IMR-90 (cell line): ENCODE measurements around the gene YBEY. TPM values are rescaled to one million over a fixed set of nuclear protein-coding genes. Genes with fewer than 3 reads are reported as not detected.

Experiments used
- ATAC-seq: fragments of 200-7000 bp; cut with Tn5 transposase; 2 replicates; pipeline ENCODE4 v1.9.1; 2020; ENCODE audit warnings: low read depth, mild to moderate bottlenecking, moderate library complexity
- BruUV-seq: library from RNA; stranded (reverse); fragments of 400-500 nt; replicated peaks from 2 replicates; lab custom pipeline; 2021; lab: Mats Ljungman, UMichigan
- CTCF ChIA-PET: fragments of 300-600 bp; formaldehyde crosslinking; extraction: SDS; loops from one replicate; lab custom pipeline; 2021; ENCODE audit warnings: antibody characterized with exemption; lab: Yijun Ruan, JAX
- POLR2A ChIA-PET: fragments of 300-600 bp; sonication (Branson Sonifier 250); formaldehyde crosslinking; loops from one replicate; lab custom pipeline; 2022; ENCODE audit warnings: antibody characterized with exemption; ENCODE audit not compliant: unreplicated experiment; lab: Charles Lee
- DNase-seq: peaks from one replicate; pipeline ENCODE4 v3.0.0; 2013
- H2AFZ ChIP-seq: replicated peaks from 2 replicates; pipeline ENCODE3; 2013; ENCODE audit warnings: low read length, mild to moderate bottlenecking; ENCODE audit not compliant: poor library complexity
- H2AK5ac ChIP-seq: 2 replicates; pipeline ENCODE4 v1.6.1; 2013; ENCODE audit warnings: low read depth, low read length, inconsistent platforms
- H2AK9ac ChIP-seq: replicated peaks from 2 replicates; pipeline ENCODE3; 2013; ENCODE audit warnings: mild to moderate bottlenecking, low read depth, low read length, moderate library complexity; ENCODE audit not compliant: poor library complexity
- H2BK120ac ChIP-seq: 2 replicates; pipeline ENCODE4 v1.6.1; 2013; ENCODE audit warnings: low read depth, low read length, inconsistent platforms
- H2BK15ac ChIP-seq: 3 replicates; pipeline ENCODE4 v1.6.1; 2013; ENCODE audit warnings: low read depth, low read length, inconsistent platforms
- H2BK20ac ChIP-seq: 2 replicates; pipeline ENCODE4 v1.6.1; 2013; ENCODE audit warnings: low read depth, mild to moderate bottlenecking, inconsistent platforms, low read length, moderate library complexity
- H2BK5ac ChIP-seq: 2 replicates; pipeline ENCODE4 v1.6.1; 2013; ENCODE audit warnings: mild to moderate bottlenecking, low read depth, low read length, inconsistent platforms; ENCODE audit not compliant: poor library complexity, severe bottlenecking
- H3K14ac ChIP-seq: replicated peaks from 2 replicates; pipeline ENCODE4 v1.6.1; 2013; ENCODE audit warnings: low read depth, low read length, inconsistent platforms
- H3K18ac ChIP-seq: 2 replicates; pipeline ENCODE4 v1.6.1; 2013; ENCODE audit warnings: low read depth, low read length, control low read depth
- H3K23ac ChIP-seq: 2 replicates; pipeline ENCODE4 v1.6.1; 2013; ENCODE audit warnings: low read depth, low read length, inconsistent platforms
- H3K27ac ChIP-seq: 2 replicates; pipeline ENCODE4 v1.5.1; 2013; ENCODE audit warnings: mild to moderate bottlenecking, control low read depth, low read length; ENCODE audit not compliant: insufficient read depth
- H3K27me3 ChIP-seq: 2 replicates; pipeline ENCODE4 v1.6.1; 2013; ENCODE audit warnings: low read length; ENCODE audit not compliant: control insufficient read depth, insufficient read depth
- H3K36me3 ChIP-seq: 2 replicates; pipeline ENCODE4 v1.6.1; 2013; ENCODE audit warnings: low read length, mixed read lengths; ENCODE audit not compliant: control insufficient read depth, insufficient read depth
- H3K4ac ChIP-seq: 2 replicates; pipeline ENCODE4 v1.6.1; 2013; ENCODE audit warnings: low read depth, low read length, inconsistent platforms
- H3K4me1 ChIP-seq: 2 replicates; pipeline ENCODE4 v1.6.1; 2013; ENCODE audit warnings: low read length, mixed read lengths; ENCODE audit not compliant: control insufficient read depth, insufficient read depth
- H3K4me2 ChIP-seq: 2 replicates; pipeline ENCODE4 v1.6.1; 2013; ENCODE audit warnings: low read depth, mild to moderate bottlenecking, control low read depth, low read length, moderate library complexity
- H3K4me3 ChIP-seq: 2 replicates; pipeline ENCODE4 v1.5.1; 2013; ENCODE audit warnings: low read depth, mild to moderate bottlenecking, control low read depth, low read length, moderate library complexity; ENCODE audit not compliant: insufficient read depth
- H3K56ac ChIP-seq: 2 replicates; pipeline ENCODE4 v1.6.1; 2013; ENCODE audit warnings: low read length, inconsistent platforms; ENCODE audit not compliant: insufficient read depth; ENCODE audit errors: extremely low read depth
- H3K79me1 ChIP-seq, 2 experiments: 2 replicates each; pipeline ENCODE4 v1.6.1; 2013; ENCODE audit warnings: low read length in 2 of 2, inconsistent platforms in 1 of 2, low read depth in 1 of 2
- H3K9ac ChIP-seq: 2 replicates; pipeline ENCODE4 v1.6.1; 2013; ENCODE audit warnings: low read depth, low read length, control low read depth
- H3K9me1 ChIP-seq: 2 replicates; pipeline ENCODE4 v1.6.1; 2013; ENCODE audit warnings: low read length, inconsistent platforms; ENCODE audit not compliant: insufficient read depth
- H3K9me3 ChIP-seq: 2 replicates; pipeline ENCODE4 v1.6.1; 2013; ENCODE audit warnings: low read length; ENCODE audit not compliant: control insufficient read depth, insufficient read depth
- H4K20me1 ChIP-seq: 2 replicates; pipeline ENCODE4 v1.6.1; 2013; ENCODE audit warnings: low read length, inconsistent platforms; ENCODE audit not compliant: insufficient read depth
- H4K5ac ChIP-seq: 2 replicates; pipeline ENCODE4 v1.6.1; 2013; ENCODE audit warnings: mild to moderate bottlenecking, low read depth, low read length, control low read depth
- H4K8ac ChIP-seq, 2 experiments: 2 replicates each; pipeline ENCODE4 v1.6.1; 2013; ENCODE audit warnings: low read depth in 2 of 2, low read length in 2 of 2, control low read depth in 1 of 2, inconsistent platforms in 1 of 2
- H4K91ac ChIP-seq: 2 replicates; pipeline ENCODE4 v1.6.1; 2013; ENCODE audit warnings: low read depth, low read length, inconsistent platforms; ENCODE audit not compliant: insufficient read depth
- BHLHE40 ChIP-seq: fragments of 150-350 bp; IDR thresholded peaks from 2 replicates; pipeline ENCODE4 v1.6.1; 2016; ENCODE audit warnings: mild to moderate bottlenecking, low read depth, low read length
- CEBPB ChIP-seq: IDR thresholded peaks from 2 replicates; pipeline ENCODE4 v1.6.1; 2012; ENCODE audit warnings: low read depth, low read length, improper control_type of control experiment
- CHD1 ChIP-seq: IDR thresholded peaks from 2 replicates; pipeline ENCODE4 v1.6.1; 2012; ENCODE audit warnings: low read depth, low read length, improper control_type of control experiment
- CTCF ChIP-seq: conservative IDR thresholded peaks from 2 replicates; pipeline ENCODE4 v1.5.1; 2012; ENCODE audit warnings: mild to moderate bottlenecking, low read depth, low read length, improper control_type of control experiment
- ELK1 ChIP-seq: fragments of 150-350 bp; IDR thresholded peaks from 2 replicates; pipeline ENCODE4 v1.6.1; 2016; ENCODE audit warnings: low read depth, mild to moderate bottlenecking, low read length, moderate library complexity, borderline replicate concordance
- FOS ChIP-seq: fragments of 150-350 bp; IDR thresholded peaks from 2 replicates; pipeline ENCODE4 v1.6.1; 2016; ENCODE audit warnings: low read depth, low read length
- MAFK ChIP-seq: IDR thresholded peaks from 2 replicates; pipeline ENCODE4 v1.6.1; 2012; ENCODE audit warnings: low read depth, low read length, improper control_type of control experiment
- MAZ ChIP-seq: IDR thresholded peaks from 2 replicates; pipeline ENCODE4 v1.6.1; 2012; ENCODE audit warnings: low read depth, mild to moderate bottlenecking, low read length, improper control_type of control experiment, moderate library complexity, borderline replicate concordance
- MXI1 ChIP-seq: IDR thresholded peaks from 2 replicates; pipeline ENCODE4 v1.6.1; 2012; ENCODE audit warnings: low read depth, mild to moderate bottlenecking, low read length, moderate library complexity, borderline replicate concordance
- NFE2L2 ChIP-seq: fragments of 150-350 bp; IDR thresholded peaks from 2 replicates; pipeline ENCODE4 v1.6.1; 2016; ENCODE audit warnings: low read depth, mild to moderate bottlenecking, low read length
- POLR2A ChIP-seq: IDR thresholded peaks from 2 replicates; pipeline ENCODE4 v1.6.1; 2012; ENCODE audit warnings: mild to moderate bottlenecking, low read depth, low read length
- RAD21 ChIP-seq: IDR thresholded peaks from 2 replicates; pipeline ENCODE4 v1.6.1; 2012; ENCODE audit warnings: low read length, improper control_type of control experiment
- RCOR1 ChIP-seq: IDR thresholded peaks from 2 replicates; pipeline ENCODE4 v1.6.1; 2012; ENCODE audit warnings: mild to moderate bottlenecking, low read length, improper control_type of control experiment; ENCODE audit not compliant: insufficient replicate concordance
- RFX5 ChIP-seq: IDR thresholded peaks from 2 replicates; pipeline ENCODE4 v1.8.0; 2012; ENCODE audit warnings: low read depth, mild to moderate bottlenecking, low read length, moderate library complexity
- SMC3 ChIP-seq: fragments of 150-350 bp; IDR thresholded peaks from 2 replicates; pipeline ENCODE4 v1.6.1; 2016; ENCODE audit warnings: low read depth, mild to moderate bottlenecking, antibody characterized with exemption, low read length, moderate library complexity
- USF2 ChIP-seq: fragments of 150-350 bp; IDR thresholded peaks from 2 replicates; pipeline ENCODE4 v1.6.1; 2017; ENCODE audit warnings: mild to moderate bottlenecking, antibody characterized with exemption, low read length, low read depth
- WGBS, 2 experiments: methylation state at CpG; one replicate each; pipeline versions ENCODE4 v1.1.5 to v1.1.7; 2013; ENCODE audit warnings: missing lambda C conversion rate in 2 of 2; ENCODE audit not compliant: insufficient read length in 1 of 2; ENCODE audit errors: extremely low coverage in 2 of 2; 5-methylcytosine and 5-hydroxymethylcytosine counted together
- dilution Hi-C: fragments of 300-500 bp; cut with HindIII; formaldehyde crosslinking; loops from one replicate; pipeline ENCODE4 v1.14.3; 2018; ENCODE audit warnings: low sequenced_read_pairs; ENCODE audit not compliant: unreplicated experiment
- in situ Hi-C: fragments of 300-500 bp; cut with MboI; formaldehyde crosslinking; loops from 3 replicates; pipeline ENCODE4 v1.14.3; 2019; ENCODE audit warnings: low sequenced_read_pairs, inconsistent platforms, mixed read lengths
- intact Hi-C: fragments of 100-400 bp; cut with micrococcal nuclease; formaldehyde crosslinking; loops from 2 replicates; pipeline ENCODE4 v1.10.0; 2022
- polyA plus RNA-seq, 3 experiments: library from polyadenylated mRNA; depleted of rRNA; stranded (reverse); fragments of >200 nt; gene quantifications; 2 replicates each; pipeline ENCODE4 v1.2.3, GENCODE V29; 2012; ENCODE audit warnings: low replicate concordance in 1 of 3
- total RNA-seq: library from RNA; depleted of rRNA; stranded (reverse); fragments of >200 nt; gene quantifications from 2 replicates; pipeline ENCODE4 v1.2.3, GENCODE V29; 2012

YBEY gene
- total and polyA plus RNA-seq, 2 of the 4 experiments (the other 2 are of a cell fraction), result 5.9 to 26.2 TPM

- dilution Hi-C loops, result no loop called here
- no peak overlapping the region for H2AFZ ChIP-seq
These were observed 19.2 kb upstream of the YBEY start for GRCh38 chr21:46266946-46267345.

More at GRCh38 chr21:46266946-46267345, 19.2 kb upstream of the YBEY start:
- Histone ChIP-seq H2AK5ac (no peak overlapping the region), H2BK120ac (no peak overlapping the region), H4K20me1 (peaks cover 18% of the 10 kb centered on the region), H3K14ac (no peak overlapping the region), H4K91ac (no peak overlapping the region), H3K9me3 (no peaks in the 10 kb centered on the region), H3K36me3 (peaks cover 71% of the 10 kb centered on the region), H3K4me3 (no peak overlapping the region), H4K8ac (no peak overlapping the region), H2BK15ac (no peak overlapping the region), H3K4me2 (no peak overlapping the region), H3K79me1 (peaks cover 9 to 36% of the 10 kb centered on the region in 2 experiments), H2BK20ac (no peak overlapping the region), H3K4ac (no peak overlapping the region), H3K9me1 (no peaks in the 10 kb centered on the region), H2BK5ac (no peak overlapping the region), H2AK9ac (no peak overlapping the region), H3K4me1 (no peaks in the 10 kb centered on the region), H3K18ac (no peak overlapping the region), H3K23ac (no peak overlapping the region), H3K27ac (no peak overlapping the region), H3K56ac (no peak overlapping the region), H4K5ac (no peak overlapping the region), H3K27me3 (no peaks in the 10 kb centered on the region), H3K9ac (no peak overlapping the region)
- in situ Hi-C loops, result no loop called here
- DNase-seq (no peak), ATAC-seq (no peak)
- 93% methylated on average over 13 of the region's 19 CpGs; no CpG with 5 or more reads in 1 of the 2 experiments for WGBS, 2 experiments
- CTCF ChIA-PET, result no interaction called here
- TF ChIP-seq SMC3, result no peak
- TF ChIP-seq POLR2A, result no peak
- TF ChIP-seq MAFK, result no peak
- no peak for TF ChIP-seq MXI1
- no peak for TF ChIP-seq CTCF
- TF ChIP-seq RFX5, result no peak
- no peak for TF ChIP-seq ELK1
- TF ChIP-seq RCOR1, result no peak
- TF ChIP-seq NFE2L2, result no peak
- TF ChIP-seq USF2, result no peak
- no peak for TF ChIP-seq BHLHE40
- TF ChIP-seq FOS, result no peak
- TF ChIP-seq CEBPB, result no peak
- TF ChIP-seq CHD1, result no peak
- TF ChIP-seq RAD21, result no peak
- TF ChIP-seq MAZ, result no peak
- no TSS peak for BruUV-seq
- intact Hi-C loops, result no loop called here
- POLR2A ChIA-PET, result no interaction called here
